ENCODE data around the gene POLR2B. TPM values are rescaled to one million over a fixed set of nuclear protein-coding genes. Genes with fewer than 3 reads are reported as not detected.

POLR2B gene
- total RNA-seq, 1 donor from 2014 or later = 290 TPM

DNA sequence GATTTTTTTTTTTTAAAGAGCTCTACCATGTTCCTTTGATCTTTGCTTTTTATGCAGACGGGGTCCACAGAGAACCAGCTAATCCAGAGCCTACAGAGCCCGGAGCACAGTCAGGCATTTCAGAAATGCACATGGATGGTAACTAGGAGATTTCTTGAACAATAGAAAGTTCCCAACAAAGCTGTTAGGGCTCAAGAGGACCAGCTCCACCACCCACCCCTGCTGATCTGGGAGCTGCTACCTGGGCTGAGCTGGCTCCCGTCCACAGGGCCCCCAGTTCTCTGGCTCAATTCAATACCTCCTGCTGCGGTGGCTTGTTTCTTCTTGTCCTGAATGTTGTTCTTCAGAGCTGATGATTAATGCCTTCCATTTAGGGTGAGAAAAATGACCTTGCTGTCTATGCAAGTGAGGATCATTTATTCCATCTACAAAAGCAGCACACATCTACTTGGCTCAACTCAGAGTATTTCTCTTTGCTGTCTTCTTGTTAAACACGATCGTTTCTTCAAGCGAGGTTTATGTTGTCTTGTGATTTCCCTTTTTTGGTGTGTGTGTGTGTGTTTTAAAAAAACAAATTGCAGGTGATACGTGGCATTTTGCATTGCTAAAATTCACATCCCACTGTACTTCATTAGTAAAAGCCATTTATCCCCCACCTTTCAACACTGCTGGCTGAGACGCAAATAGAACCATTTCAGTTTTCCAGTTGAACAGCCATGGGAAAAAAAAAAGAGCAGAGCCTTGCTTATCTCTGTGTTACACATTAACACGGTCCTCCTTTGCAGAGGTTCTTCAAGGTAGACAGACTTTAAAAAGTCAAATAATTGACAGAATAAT, 100.2 kb downstream of the POLR2B start:
- Histone ChIP-seq H3K27me3 (no peaks in the 10 kb centered on the region), H3K9me3 (ENCODE audit: low read depth) (no peaks in the 10 kb centered on the region), H3K4me2 (peak overlapping the region; percentile 56), H3K4me3 (peak overlapping the region; percentile 2), H3K9ac (no peak overlapping the region), H4K20me1 (ENCODE audit: low read depth) (no peaks in the 10 kb centered on the region), H3K36me3 (no peaks in the 10 kb centered on the region), H3F3A (ENCODE audit: low read depth) (peaks cover 11% of the 10 kb centered on the region), H3K27ac (no peak overlapping the region), H3K4me1 (peaks cover 13% of the 10 kb centered on the region), H2AFZ (replicated peaks) (peak overlapping the region; percentile 22), H3K79me2 (ENCODE audit: low read depth) (no peaks in the 10 kb centered on the region)
- TF ChIP-seq EZH2phosphoT487 (IDR thresholded peaks at IDR 0.05) (no peak), EZH2 (IDR thresholded peaks at IDR 0.05) (no peak)
- TF ChIP-seq, protein P1, sequence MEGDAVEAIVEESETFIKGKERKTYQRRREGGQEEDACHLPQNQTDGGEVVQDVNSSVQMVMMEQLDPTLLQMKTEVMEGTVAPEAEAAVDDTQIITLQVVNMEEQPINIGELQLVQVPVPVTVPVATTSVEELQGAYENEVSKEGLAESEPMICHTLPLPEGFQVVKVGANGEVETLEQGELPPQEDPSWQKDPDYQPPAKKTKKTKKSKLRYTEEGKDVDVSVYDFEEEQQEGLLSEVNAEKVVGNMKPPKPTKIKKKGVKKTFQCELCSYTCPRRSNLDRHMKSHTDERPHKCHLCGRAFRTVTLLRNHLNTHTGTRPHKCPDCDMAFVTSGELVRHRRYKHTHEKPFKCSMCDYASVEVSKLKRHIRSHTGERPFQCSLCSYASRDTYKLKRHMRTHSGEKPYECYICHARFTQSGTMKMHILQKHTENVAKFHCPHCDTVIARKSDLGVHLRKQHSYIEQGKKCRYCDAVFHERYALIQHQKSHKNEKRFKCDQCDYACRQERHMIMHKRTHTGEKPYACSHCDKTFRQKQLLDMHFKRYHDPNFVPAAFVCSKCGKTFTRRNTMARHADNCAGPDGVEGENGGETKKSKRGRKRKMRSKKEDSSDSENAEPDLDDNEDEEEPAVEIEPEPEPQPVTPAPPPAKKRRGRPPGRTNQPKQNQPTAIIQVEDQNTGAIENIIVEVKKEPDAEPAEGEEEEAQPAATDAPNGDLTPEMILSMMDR (IDR thresholded peaks at IDR 0.05) = no peak
- Mint-ChIP-seq H3K27ac (peak overlapping the region; percentile 95), H3K27me3 (ENCODE audit: insufficient read depth, low read depth) (peaks cover 11% of the 10 kb centered on the region), H3K36me3 (no peaks in the 10 kb centered on the region), H3K4me3 (peak overlapping the region; percentile 14), H3K4me1 (peaks cover 65% of the 10 kb centered on the region), H3K9me3 (peaks cover 5% of the 10 kb centered on the region)
- DNase-seq (ENCODE audit: low spot score) = peak; percentile 70

Small RNA genes within 50 kb of the gene (small RNA-seq; reads per million reads assigned to genes)
- not detected for gene RNU6-998P

Other genes starting within 250 kb of the POLR2B start
- gene SPINK2, start 157.2 kb upstream of the POLR2B start, total RNA-seq (ENCODE audit: low replicate concordance) = 2.3 TPM in 1 of 2 replicates, not detected in the other
- gene REST, start 71.0 kb upstream of the POLR2B start, total RNA-seq (ENCODE audit: low replicate concordance) = 72.0 and 87.3 TPM in 2 replicates
- gene NOA1, start 1.3 kb upstream of the POLR2B start, total RNA-seq (ENCODE audit: low replicate concordance) = 20.4 and 24.9 TPM in 2 replicates
- 0.86 and 1.5 TPM in 2 replicates for gene IGFBP7, start 131.5 kb downstream of the POLR2B start, total RNA-seq (ENCODE audit: low replicate concordance)

Measured in neural progenitor cell (in vitro differentiated cells).